GM21367 (cell line): ENCODE data around the gene CACNA2D1.

Experiments used
- ATAC-seq: cut with Tn5 transposase; IDR thresholded peaks from one replicate; pipeline ENCODE4 v1.9.1; 2021; ENCODE audit not compliant: unreplicated experiment

CACNA2D1 gene

GRCh38 chr7:82443547-82444219 lies at the start of gene CACNA2D1:
CACNA2D1 (minus strand) TSS chr7:82443777.
- no peak for ATAC-seq

GRCh38 chr7:82481499-82482097 lies 38.0 kb upstream of the CACNA2D1 start:
- no peak for ATAC-seq

GRCh38 chr7:82477733-82478515 lies 34.3 kb upstream of the CACNA2D1 start:
- no peak for ATAC-seq

- ATAC-seq = no peak
Measured at GRCh38 chr7:82472966-82473365, 29.4 kb upstream of the CACNA2D1 start.

- ATAC-seq = no peak
Measured at GRCh38 chr7:82471351-82472020, 27.9 kb upstream of the CACNA2D1 start.

GRCh38 chr7:82469207-82469606 lies 25.6 kb upstream of the CACNA2D1 start:
- ATAC-seq = no peak

- no peak for ATAC-seq
Measured at GRCh38 chr7:82468435-82468834, 24.9 kb upstream of the CACNA2D1 start.

- no peak for ATAC-seq
Measured at GRCh38 chr7:82467020-82467419, 23.4 kb upstream of the CACNA2D1 start.

GRCh38 chr7:82464372-82464771 lies 20.8 kb upstream of the CACNA2D1 start:
- no peak for ATAC-seq

- ATAC-seq = no peak
Measured at GRCh38 chr7:82455295-82455694, 11.7 kb upstream of the CACNA2D1 start.

- ATAC-seq = no peak
Measured at GRCh38 chr7:82450759-82451158, 7.2 kb upstream of the CACNA2D1 start.

GRCh38 chr7:82449910-82450309 lies 6.3 kb upstream of the CACNA2D1 start:
- no peak for ATAC-seq

GRCh38 chr7:82446897-82447296 lies 3.3 kb upstream of the CACNA2D1 start:
- no peak for ATAC-seq

- ATAC-seq = no peak
Measured at GRCh38 chr7:82445271-82445670, 1.7 kb upstream of the CACNA2D1 start.

GRCh38 chr7:82444220-82444909 lies 788 bp upstream of the CACNA2D1 start:
- ATAC-seq = no peak

- ATAC-seq = no peak
Measured at GRCh38 chr7:82443036-82443546, 486 bp downstream of the CACNA2D1 start.

GRCh38 chr7:82442492-82443035 lies 1.0 kb downstream of the CACNA2D1 start:
- ATAC-seq = no peak

- ATAC-seq = no peak
Measured at GRCh38 chr7:82441669-82442478, 1.7 kb downstream of the CACNA2D1 start.

GRCh38 chr7:82438521-82438920 lies 5.1 kb downstream of the CACNA2D1 start:
- no peak for ATAC-seq

GRCh38 chr7:82435769-82436168 lies 7.8 kb downstream of the CACNA2D1 start:
- ATAC-seq = no peak
